Measurements from ENCODE around the gene IL36A. TPM values are rescaled to one million over a fixed set of nuclear protein-coding genes. Genes with fewer than 3 reads are reported as not detected.

Gene IL36A
- total RNA-seq, 1 experiment from 2014 or later: not detected

DNA sequence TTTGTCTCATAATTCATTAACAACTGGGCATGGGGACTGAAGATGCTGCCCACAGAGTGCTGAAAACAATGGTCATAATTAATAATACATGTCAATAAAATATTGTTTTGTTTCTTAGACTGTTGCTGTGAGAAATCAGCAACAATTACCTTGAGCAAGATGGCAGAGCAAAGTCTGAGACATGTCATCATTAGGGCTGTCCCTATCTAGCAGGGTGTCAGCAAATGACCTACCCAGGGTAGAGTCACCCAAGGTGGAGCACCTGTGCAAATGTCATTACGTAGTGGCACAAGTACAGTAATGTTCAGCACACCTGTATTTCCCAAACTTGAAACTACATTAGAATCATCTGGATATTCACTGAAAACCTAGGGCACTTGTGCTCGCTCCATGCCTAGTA lies 10.6 kb upstream of the IL36A start:
- no peak for TF ChIP-seq EZH2 (IDR thresholded peaks at IDR 0.05; ENCODE audit: borderline replicate concordance, low read depth, low read length, poor library complexity, severe bottlenecking)
- TF ChIP-seq, protein P1, sequence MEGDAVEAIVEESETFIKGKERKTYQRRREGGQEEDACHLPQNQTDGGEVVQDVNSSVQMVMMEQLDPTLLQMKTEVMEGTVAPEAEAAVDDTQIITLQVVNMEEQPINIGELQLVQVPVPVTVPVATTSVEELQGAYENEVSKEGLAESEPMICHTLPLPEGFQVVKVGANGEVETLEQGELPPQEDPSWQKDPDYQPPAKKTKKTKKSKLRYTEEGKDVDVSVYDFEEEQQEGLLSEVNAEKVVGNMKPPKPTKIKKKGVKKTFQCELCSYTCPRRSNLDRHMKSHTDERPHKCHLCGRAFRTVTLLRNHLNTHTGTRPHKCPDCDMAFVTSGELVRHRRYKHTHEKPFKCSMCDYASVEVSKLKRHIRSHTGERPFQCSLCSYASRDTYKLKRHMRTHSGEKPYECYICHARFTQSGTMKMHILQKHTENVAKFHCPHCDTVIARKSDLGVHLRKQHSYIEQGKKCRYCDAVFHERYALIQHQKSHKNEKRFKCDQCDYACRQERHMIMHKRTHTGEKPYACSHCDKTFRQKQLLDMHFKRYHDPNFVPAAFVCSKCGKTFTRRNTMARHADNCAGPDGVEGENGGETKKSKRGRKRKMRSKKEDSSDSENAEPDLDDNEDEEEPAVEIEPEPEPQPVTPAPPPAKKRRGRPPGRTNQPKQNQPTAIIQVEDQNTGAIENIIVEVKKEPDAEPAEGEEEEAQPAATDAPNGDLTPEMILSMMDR (conservative IDR thresholded peaks at IDR 0.05; ENCODE audit: low read depth, low read length): no peak
- ChIA-PET POLR2A (ENCODE audit: low non-redundant PET) (no interaction called here), CTCF (no interaction called here)
- Histone ChIP-seq H3K4me1 (ENCODE audit: insufficient read depth, low read length, poor library complexity, severe bottlenecking) (no peaks in the 10 kb centered on the region), H3K27ac (ENCODE audit: low read depth, low read length, poor library complexity, severe bottlenecking) (no peak overlapping the region), H3K27me3 (replicated peaks; ENCODE audit: insufficient read depth, low read depth, low read length, poor library complexity) (peaks cover 24% of the 10 kb centered on the region), H3K9me3 (ENCODE audit: low read depth, low read length, poor library complexity, severe bottlenecking) (peaks cover 5% of the 10 kb centered on the region), H3K36me3 (ENCODE audit: insufficient read depth, low read length, poor library complexity, severe bottlenecking) (no peaks in the 10 kb centered on the region), H3K4me3 (ENCODE audit: low read depth, low read length, poor library complexity, severe bottlenecking) (no peak overlapping the region)
- intact Hi-C loops (cut with micrococcal nuclease; ENCODE audit: unreplicated experiment): no loop called here
- DNase-seq (ENCODE audit: low spot score): no peak
- no TSS peak for BruUV-seq (replicated peaks)

DNA sequence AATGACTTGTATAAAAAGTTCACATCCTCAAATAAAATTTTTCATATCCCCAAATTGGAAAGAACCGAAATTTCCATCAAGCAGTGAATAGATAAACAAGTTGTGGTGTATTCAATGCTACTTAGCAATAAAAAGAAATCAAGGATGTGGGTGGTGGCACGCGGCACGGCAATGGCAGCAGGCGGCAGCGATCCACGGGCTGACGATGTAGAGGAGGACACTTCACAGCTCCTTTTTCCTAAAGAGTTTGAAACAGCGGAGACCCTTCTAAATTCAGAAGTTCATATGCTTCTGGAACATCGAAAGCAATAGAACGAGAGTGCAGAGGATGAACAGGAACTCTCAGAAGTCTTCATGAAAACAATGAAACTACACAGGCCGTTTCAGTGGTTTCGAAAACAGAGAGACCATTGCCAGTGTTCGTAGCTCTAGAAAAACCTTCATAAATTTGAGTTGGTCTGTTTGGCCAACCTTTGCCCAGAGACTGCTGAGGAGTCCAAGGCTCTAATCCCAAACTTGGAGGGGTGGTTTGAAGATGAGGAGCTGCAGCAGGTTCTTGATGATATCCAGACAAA lies 9.8 kb upstream of the IL36A start:
- Histone ChIP-seq H3K4me3 (ENCODE audit: low read depth, low read length, poor library complexity, severe bottlenecking) (no peak overlapping the region), H3K36me3 (ENCODE audit: insufficient read depth, low read length, poor library complexity, severe bottlenecking) (no peaks in the 10 kb centered on the region), H3K27ac (ENCODE audit: low read depth, low read length, poor library complexity, severe bottlenecking) (no peak overlapping the region), H3K9me3 (ENCODE audit: low read depth, low read length, poor library complexity, severe bottlenecking) (peaks cover 12% of the 10 kb centered on the region), H3K4me1 (ENCODE audit: insufficient read depth, low read length, poor library complexity, severe bottlenecking) (no peaks in the 10 kb centered on the region), H3K27me3 (replicated peaks; ENCODE audit: insufficient read depth, low read depth, low read length, poor library complexity) (peaks cover 24% of the 10 kb centered on the region)
- ChIA-PET CTCF (no interaction called here), POLR2A (ENCODE audit: low non-redundant PET) (no interaction called here)
- DNase-seq (ENCODE audit: low spot score): no peak
- intact Hi-C loops (cut with micrococcal nuclease; ENCODE audit: unreplicated experiment): no loop called here
- TF ChIP-seq EZH2 (IDR thresholded peaks at IDR 0.05; ENCODE audit: borderline replicate concordance, low read depth, low read length, poor library complexity, severe bottlenecking): no peak
- TF ChIP-seq, protein P1 (conservative IDR thresholded peaks at IDR 0.05; ENCODE audit: low read depth, low read length): no peak
- no TSS peak for BruUV-seq (replicated peaks)

DNA sequence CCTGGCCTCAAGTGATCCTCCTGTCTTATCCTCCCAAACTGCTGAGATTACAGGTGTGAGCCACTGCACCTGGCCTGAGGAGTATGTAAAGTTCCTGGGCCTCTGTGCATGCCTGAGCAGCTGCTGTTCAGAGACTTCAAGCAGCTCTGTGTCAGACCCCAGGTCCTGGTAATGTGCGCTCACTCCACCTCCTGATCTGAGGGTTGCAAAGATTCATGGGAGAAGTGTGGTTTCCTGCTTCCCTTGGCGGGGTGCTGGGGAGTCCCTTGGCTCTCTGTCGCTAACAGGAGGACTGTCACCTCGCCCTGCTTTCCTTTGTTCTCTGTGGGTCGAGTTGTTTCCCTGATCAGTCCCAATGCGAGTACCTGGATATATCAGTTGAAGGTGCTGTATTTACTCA lies 8.6 kb upstream of the IL36A start:
- no peak for DNase-seq (ENCODE audit: low spot score)
- intact Hi-C loops (cut with micrococcal nuclease; ENCODE audit: unreplicated experiment): no loop called here

More for the DNA sequence above, 8.6 kb upstream of the IL36A start:
- no TSS peak for BruUV-seq (replicated peaks)
- Histone ChIP-seq H3K4me3 (ENCODE audit: low read depth, low read length, poor library complexity, severe bottlenecking) (no peak overlapping the region), H3K9me3 (ENCODE audit: low read depth, low read length, poor library complexity, severe bottlenecking) (peaks cover 22% of the 10 kb centered on the region), H3K4me1 (ENCODE audit: insufficient read depth, low read length, poor library complexity, severe bottlenecking) (no peaks in the 10 kb centered on the region), H3K36me3 (ENCODE audit: insufficient read depth, low read length, poor library complexity, severe bottlenecking) (no peaks in the 10 kb centered on the region), H3K27me3 (replicated peaks; ENCODE audit: insufficient read depth, low read depth, low read length, poor library complexity) (peaks cover 24% of the 10 kb centered on the region), H3K27ac (ENCODE audit: low read depth, low read length, poor library complexity, severe bottlenecking) (no peak overlapping the region)
- ChIA-PET POLR2A (ENCODE audit: low non-redundant PET) (no interaction called here), CTCF (no interaction called here)
- TF ChIP-seq, protein P1 (conservative IDR thresholded peaks at IDR 0.05; ENCODE audit: low read depth, low read length): no peak
- no peak for TF ChIP-seq EZH2 (IDR thresholded peaks at IDR 0.05; ENCODE audit: borderline replicate concordance, low read depth, low read length, poor library complexity, severe bottlenecking)

All from A673 (cell line).